GM19099 (cell line): ENCODE data around the gene ZNF689.

Experiments used
- POLR2A ChIP-seq: IDR thresholded peaks from 3 replicates; pipeline ENCODE4 v1.6.1; 2011; ENCODE audit warnings: low read depth; ENCODE audit not compliant: insufficient read length; ENCODE audit errors: extremely low read depth

The ZNF689 gene

DNA sequence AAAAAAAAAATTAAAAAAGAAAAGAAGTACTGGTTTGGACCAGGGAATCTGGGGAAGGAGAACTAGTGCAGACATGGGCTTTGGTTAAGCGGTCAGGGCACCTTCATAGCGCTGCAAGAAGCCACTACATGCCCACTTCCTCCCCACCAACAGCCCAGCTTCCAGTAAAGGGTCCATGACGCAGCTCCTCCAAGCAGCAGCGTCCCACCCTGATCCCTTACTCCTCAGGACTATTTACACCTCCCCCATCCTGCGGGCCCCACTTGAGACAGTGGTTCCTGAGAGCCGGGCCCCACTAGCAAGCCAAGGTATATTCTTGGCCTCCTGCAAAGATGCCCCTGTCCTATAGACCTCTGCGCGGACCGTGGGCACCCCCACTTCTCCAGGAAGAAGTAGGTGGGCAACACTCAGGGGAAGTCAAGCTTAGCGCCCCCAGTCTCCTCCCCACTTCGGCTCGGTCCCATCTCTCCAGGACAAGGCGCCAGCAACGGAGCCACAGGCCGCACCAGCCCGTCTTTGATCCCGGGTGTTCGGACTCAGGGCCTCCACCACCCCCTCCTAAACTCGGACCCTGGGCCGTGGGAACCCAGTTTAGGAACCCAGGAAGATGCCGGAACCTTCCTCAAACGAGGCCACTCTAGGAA, 39.7 kb upstream of the ZNF689 start:
- no peak for TF ChIP-seq POLR2A

DNA sequence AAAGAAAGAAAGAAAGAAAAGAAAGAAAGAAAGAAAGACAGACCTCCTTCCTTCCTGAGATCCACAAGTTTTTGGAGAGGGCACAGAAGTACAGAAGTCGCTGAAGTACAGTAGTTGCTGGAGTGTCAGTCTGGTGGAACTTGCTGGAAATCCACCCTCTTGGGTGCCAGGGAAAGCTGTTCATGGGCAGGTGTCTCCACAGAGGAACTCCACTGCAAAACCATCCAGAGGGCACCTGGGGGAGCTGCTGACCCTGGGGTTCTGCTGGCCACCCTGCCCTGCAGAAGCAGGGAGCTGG, 37.0 kb upstream of the ZNF689 start:
- no peak for TF ChIP-seq POLR2A

DNA sequence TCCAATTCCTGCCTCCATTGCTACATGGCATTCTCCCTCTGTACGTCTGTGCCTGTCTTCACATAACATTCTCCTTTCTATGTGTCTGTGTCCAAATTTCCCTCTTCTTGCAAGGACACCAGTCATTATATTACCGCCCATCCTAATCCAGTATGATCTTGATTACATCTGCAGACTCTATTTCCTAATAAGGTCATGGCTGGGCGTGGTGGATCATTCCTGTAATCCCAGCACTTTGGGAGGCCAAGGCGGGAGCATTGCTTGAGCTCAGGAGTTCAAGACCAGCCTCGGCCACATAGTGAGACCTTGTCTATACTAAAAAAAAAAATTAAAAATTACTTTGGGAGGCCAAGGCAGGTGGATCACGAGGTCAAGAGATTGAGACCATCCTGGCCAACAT, 35.5 kb upstream of the ZNF689 start:
- no peak for TF ChIP-seq POLR2A

DNA sequence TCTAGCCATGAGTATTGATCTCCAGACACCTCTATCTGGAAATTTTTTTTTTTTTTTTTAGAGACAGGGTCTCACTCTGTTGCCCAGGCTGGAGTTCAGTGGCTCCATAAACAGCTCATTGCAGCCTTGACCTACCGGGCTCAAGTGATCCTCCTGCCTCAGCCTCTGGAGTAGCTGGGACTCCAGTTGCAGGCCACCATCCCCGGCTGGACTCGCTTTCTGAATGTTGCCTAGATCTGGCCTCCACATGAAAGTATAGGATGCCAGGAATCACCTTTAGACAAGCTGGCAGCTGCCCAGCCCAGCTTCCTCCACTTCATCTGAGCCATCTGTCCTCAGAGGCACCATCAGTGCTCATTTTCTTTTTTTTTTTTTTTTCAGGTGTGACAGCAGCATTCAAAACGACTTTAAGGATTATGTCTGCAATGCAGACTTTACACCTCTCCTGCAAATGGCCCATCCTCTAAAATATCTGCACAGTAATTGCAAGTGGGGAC, 34.2 kb upstream of the ZNF689 start:
- no peak for TF ChIP-seq POLR2A

DNA sequence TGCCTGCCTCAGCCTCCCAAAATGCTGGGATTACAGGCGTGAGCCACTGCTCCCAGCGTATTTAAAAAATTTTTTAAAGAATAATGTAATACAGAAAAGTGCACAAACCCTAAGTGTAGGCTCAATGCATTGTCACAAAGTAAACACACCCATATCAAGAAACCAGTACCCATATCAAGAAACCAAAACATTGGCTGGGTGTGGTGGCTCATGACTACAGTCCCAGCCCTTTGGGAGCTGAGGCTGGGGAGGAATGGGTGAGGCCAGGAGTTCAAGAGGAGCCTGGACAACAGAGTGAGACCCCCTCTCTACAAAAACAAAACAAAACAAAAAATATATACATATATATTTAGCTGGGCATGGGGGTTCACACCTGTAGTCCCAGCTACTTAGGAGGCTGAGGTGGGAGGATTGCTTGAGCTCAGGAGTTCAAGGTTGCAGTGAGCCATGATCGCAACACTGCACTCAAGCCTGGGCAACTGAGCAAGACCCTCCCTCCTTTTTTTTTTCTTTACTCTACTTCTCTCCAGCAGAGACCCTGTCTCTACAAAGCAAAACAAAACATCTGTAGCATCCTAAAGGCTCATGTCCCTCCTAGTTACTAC, 31.3 kb upstream of the ZNF689 start:
- no peak for TF ChIP-seq POLR2A

DNA sequence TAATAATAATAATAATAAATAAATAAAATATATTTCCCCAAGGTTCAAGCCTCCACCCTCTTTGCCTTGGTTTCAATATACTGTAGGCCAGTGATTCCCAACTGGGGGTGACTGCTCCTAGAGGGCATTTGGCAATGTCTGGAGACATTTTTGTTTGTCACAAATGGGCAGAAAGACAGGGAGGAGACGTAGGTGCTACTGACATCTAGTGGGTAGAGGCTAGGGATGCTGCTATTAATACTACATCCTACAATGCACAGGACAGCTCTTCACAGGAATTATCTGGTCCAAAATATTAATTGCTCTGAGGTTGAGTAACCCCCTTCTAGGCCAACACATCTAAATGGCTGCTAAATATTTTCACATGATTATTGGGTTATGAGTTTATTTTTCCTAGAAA, 27.8 kb upstream of the ZNF689 start:
- no peak for TF ChIP-seq POLR2A

DNA sequence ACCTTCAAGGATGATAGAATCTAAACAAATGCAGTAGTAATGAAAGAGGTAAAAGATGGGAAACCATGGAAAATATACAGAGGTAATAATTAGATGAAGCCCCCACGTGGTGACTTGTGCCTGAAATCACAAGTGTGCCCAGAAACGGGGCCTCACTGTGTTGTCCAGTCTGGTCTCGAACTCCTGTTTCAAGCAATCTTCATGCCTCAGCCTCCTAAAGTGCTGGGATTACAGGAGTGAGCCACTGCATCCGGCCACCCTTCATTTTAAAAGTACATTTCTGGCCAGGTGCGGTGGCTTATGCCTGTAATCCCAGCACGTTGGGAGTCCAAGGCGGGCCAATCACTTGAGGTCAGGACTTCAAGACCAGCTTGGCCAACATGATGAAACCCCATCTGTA, 26.4 kb upstream of the ZNF689 start:
- no peak for TF ChIP-seq POLR2A

DNA sequence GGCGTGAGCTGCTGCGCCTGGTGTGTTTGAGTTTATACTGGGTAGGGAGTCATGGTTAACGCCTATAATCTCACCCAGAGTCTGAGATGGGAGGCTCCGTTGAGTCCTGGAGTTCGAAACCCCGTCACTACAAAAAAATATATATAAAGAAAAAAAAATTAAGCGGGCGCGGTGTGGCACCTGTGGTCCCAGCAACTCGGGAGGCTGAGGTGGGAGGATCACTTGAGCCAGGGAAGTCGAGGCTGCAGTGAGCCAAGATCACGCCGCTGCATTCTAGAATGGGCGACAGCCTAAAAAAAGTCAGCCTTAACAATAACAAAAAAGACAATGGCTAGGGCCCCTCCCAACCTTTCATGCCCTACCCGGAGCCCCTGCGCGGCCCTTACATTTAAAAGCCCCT, 23.3 kb upstream of the ZNF689 start:
- no peak for TF ChIP-seq POLR2A

DNA sequence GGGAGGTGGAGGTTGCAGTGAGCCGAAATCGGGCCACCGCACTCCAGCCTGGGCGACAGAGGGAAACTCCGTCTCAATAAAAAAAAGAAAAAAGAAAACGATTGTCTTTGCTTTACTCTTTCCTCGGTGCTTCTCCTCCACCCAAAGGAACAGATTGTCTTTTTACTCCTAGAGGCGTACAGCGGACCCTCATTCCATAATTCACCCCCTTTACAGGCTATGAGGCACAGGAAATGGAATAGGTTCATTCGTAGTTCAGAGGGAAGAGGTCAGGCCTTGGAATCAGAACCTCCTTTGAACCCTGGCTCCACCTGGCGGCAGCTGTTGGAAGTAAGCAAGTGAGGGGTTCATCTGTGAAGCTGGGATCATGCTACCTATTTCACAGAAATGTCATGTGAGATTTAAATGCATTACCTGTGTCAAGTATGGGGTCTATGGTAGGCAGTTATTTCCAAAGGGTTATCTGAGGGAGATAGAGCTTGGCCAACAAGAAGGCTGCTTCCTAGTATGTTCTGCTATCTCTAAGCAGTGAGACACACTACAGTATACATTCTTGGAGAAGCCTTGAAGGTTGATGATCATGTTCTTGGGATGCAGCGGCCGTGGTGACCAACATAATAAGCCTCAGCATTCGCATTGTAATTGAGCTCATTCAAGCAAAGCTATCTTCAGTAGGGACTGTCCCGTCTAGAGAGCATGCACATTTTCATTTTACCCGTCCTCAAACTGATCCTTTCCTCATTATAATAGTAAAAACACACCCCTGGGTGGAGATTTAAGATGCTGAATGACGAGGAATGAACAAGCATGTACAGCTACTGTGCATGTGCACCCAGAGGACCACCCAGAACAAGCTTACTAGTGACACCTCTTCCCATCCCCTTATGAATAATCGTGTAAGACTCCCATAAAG, 18.7 kb upstream of the ZNF689 start:
- TF ChIP-seq POLR2A, result no peak

DNA sequence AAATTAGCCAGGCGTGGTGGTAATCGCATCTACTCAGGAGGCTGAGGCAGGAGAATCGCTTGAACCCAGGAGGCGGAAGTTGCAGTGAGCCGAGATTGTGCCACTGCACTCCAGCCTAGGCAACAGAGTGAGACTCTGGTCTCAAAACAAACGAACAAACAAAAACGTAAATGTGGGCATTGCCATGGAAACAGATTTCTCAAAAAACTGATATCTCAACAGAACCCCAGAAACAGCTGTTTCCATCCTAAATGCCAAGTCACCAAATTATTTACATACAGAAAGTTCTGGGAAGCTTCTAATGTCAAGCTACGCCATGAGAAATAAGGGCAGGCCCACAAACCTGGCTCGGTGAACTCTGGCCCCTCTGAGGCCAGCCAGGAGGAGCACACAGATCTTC, 16.0 kb upstream of the ZNF689 start:
- TF ChIP-seq POLR2A, result no peak

DNA sequence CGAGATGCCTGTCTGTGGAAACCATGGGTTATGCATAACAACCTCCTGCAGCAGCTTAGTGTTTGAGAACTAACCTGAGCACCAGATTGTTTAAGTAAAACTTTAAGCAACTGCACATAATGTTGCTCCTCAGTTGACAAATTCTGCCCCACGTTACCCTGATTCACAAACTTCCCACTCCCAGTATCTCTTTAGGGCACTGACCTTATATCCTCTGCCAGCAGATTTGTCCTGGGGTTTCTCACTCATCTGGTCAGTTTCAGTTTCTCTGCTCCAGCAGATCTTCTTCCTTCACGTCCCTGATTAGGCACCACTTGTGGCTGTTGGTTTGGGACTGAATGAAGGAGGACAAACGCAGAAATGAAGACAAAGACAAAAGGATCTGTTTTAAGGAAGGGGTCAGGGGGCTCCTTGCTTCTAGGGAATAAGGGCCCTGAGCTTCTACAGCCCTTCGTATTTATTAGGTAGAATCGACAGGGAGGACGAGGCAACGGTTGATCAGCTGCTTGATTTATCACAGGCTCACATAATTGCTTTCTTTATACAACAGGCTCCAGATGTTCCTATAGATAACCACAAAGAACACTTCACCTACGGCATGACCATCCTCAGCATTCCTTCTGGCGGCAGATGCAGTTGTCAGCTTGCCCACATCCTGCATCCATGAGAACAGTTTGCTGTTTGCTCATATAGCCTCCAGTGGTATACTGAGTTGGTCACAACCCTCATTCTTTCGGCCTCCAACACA, 13.5 kb upstream of the ZNF689 start:
- no peak for TF ChIP-seq POLR2A

DNA sequence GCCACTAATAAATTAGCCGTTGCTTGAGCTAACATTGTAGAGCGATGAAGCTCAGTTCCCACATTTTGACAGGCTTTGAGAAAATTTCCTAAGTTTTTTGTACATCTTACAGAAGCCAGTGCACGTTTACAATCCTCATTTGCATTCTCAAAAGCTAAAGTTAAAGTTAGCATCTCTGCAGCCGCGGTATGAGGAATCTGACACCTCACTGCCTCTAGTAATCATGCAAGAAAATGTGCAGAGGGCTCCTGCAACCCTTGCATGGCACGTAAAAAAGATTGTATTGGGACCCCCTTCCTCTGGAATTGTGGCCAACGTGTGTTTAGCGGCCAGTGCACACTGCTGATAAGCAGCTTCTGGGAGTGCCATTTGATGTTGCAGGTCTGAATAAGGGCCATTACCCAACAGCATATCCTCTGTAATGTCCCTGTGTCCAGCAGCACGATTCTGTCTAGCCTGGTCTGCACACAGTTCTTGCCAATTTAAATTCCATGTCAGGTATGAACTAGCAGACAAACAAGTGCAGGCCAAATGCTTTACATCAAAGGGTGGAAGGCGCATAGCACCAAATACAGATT, 12.4 kb upstream of the ZNF689 start:
- TF ChIP-seq POLR2A, result no peak

DNA sequence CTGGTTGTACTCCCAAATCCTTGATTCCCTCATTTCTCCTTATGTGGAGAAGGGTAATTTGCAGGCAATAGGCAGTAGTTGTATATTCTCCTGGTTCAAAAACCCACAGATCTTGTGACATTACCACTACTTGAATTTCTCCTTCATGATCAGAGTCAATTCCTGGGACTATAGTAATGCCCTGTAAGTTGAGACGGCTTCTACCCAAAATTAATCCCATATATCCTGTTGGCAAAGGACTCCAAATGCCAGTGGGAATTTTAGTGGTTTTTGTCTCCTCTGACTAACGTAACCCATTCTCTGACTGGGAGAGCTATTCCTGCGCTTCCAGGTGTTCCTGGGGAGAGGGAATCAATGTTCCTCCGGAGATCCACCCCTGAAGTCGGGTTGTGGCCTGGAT, 11.6 kb upstream of the ZNF689 start:
- TF ChIP-seq POLR2A, result no peak

DNA sequence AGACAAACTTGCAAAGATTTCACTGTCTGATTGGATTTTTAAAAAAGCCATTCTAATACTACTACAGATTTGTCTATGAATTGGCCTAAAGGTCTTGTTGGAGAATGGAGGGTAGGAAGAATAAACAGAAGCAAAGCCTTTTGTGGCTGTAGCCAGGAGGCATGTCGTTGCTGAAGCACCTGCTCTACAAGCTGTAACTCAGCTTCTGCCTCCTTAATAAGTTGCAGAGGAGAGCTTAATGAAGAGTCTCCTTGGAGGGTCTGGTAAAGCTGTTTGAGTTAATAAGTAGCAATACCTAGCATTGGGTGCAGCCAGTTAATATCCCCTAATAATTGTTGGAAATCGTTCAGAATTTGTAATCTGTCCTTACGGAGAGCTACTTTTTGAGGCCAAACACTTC, 10.0 kb upstream of the ZNF689 start:
- no peak for TF ChIP-seq POLR2A

DNA sequence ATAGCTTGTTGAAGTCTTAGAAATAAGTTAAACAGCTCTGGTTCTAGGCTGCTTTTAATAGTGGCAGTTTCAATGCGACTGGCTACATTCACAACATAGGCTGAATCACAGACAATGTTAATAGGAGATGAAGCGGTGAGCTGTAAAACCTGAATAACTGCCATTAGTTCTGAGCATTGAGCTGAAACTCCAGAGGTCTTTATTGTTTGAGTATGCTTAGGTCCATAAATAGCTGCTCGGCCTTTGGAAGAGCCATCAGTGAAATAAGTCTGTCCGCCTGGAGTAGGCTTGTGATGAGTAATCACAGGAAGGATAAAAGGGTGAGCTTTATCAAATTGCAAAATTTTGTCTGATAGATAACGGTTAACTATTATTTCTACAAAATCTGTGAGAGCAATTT, 9.4 kb upstream of the ZNF689 start:
- TF ChIP-seq POLR2A, result no peak
